ENCODE results near the gene STAT1.

- TF ChIP-seq CTCF (conservative IDR thresholded peaks at IDR 0.05; ENCODE audit: low read length) = no peak
- no peak for TF ChIP-seq EZH2phosphoT487 (IDR thresholded peaks at IDR 0.05; ENCODE audit: borderline replicate concordance)
Observed at GRCh38 chr2:190964170-190964795, 49.7 kb downstream of the STAT1 start.

All from Loucy (cell line).